Naive B cell (primary cell): Measurements from ENCODE around the gene LRMDA. TPM values are rescaled to one million over a fixed set of nuclear protein-coding genes. Genes with fewer than 3 reads are reported as not detected.
"Not testable (repeated sequence)": the region's sequence is repeated elsewhere in the genome, so short reads cannot be mapped to it uniquely, and the experiment has no call there.

Experiments used
- ATAC-seq, 2 donors: fragments of 150-1000 bp; cut with Tn5 transposase; 2 replicates each; pipeline ENCODE4 v1.10.0; 2021; ENCODE audit warnings: low read depth in 2 of 2, mild to moderate bottlenecking in 2 of 2, moderate library complexity in 2 of 2
- DNase-seq: peaks from one replicate; pipeline ENCODE4 v3.0.0; 2022
- H3K27ac Mint-ChIP-seq, 6 donors: one replicate each; pipeline ENCODE4 v1.8.0; 2020 to 2022; ENCODE audit warnings: mild to moderate bottlenecking in 6 of 6, mixed read lengths in 6 of 6, moderate library complexity in 5 of 6, inconsistent platforms in 2 of 6
- H3K27me3 Mint-ChIP-seq, 3 donors: one replicate each; pipeline ENCODE4 v1.8.0; 2021 to 2022; ENCODE audit warnings: mixed read lengths in 3 of 3, mild to moderate bottlenecking in 1 of 3
- H3K36me3 Mint-ChIP-seq, 2 donors: one replicate each; pipeline ENCODE4 v1.8.0; 2020 to 2022; ENCODE audit warnings: mixed read lengths in 2 of 2, inconsistent platforms in 1 of 2, mild to moderate bottlenecking in 1 of 2
- H3K4me1 Mint-ChIP-seq, 3 donors: one replicate each; pipeline ENCODE4 v1.8.0; 2020 to 2022; ENCODE audit warnings: mixed read lengths in 3 of 3, inconsistent platforms in 1 of 3, mild to moderate bottlenecking in 1 of 3, moderate library complexity in 1 of 3
- H3K4me3 Mint-ChIP-seq, 8 donors: one replicate each; pipeline ENCODE4 v1.8.0; 2020 to 2022; ENCODE audit warnings: mild to moderate bottlenecking in 8 of 8, mixed read lengths in 8 of 8, moderate library complexity in 8 of 8, inconsistent platforms in 2 of 8
- H3K9me3 Mint-ChIP-seq, 7 donors: one replicate each; pipeline ENCODE4 v1.8.0; 2020 to 2022; ENCODE audit warnings: mixed read lengths in 7 of 7, mild to moderate bottlenecking in 5 of 7, inconsistent platforms in 2 of 7, moderate library complexity in 1 of 7
- polyA plus RNA-seq, 6 donors: library from polyadenylated mRNA; unstranded; fragments of 300-500 nt; fragmentation: Illumina TruSeq; gene quantifications; one replicate each; pipeline ENCODE4 v1.2.3, GENCODE V29; 2021; ENCODE audit warnings: low read depth in 6 of 6

The LRMDA gene
- polyA plus RNA-seq, 6 donors from 2014 or later: 2.1 TPM; not detected in 5

DNA sequence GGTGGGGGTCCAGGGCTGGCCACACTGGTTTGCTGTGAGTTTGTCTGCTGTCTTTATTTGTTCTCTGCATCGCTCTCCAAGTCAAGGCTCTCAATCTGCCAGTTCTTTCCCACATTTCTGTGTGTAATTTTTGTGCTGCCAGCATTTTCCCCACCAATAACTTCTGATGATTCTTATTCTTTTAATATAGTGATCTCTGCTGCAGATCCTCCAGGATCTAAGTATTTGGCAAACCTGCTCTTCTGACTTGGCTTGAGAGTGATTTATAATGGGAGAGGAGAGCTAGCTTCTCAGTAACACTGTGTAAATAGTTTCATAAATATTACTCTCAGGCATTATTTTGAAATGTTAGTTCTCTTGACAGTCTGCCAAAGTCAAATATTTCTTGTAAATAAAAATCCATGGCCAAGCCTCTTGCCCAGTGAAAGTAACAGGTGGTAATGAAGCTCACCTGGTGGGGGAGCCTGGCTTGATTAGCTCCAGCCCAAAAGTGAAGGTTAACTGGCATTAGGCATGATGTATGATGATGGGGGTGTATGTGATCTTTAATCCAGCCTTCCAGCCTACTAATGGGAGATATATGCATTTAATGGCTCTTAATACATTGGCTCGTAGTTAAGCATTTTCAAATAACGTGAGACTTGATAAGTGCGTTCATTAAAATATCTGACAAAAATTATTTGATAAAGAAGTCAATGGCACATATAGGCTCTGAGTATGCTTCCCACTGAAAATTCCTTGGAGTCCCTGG lies 1150.3 kb downstream of the LRMDA start:
- no peak for DNase-seq
- Mint-ChIP-seq H3K27me3 (no peaks in the 10 kb centered on the region), H3K4me3 (no peak overlapping the region), H3K4me1 (no peaks in the 10 kb centered on the region), H3K9me3 (peaks cover 0 to 11% (median 4%) of the 10 kb centered on the region in 7 donors), H3K36me3 (no peaks in the 10 kb centered on the region), H3K27ac (no peak overlapping the region)
- ATAC-seq: no peak

DNA sequence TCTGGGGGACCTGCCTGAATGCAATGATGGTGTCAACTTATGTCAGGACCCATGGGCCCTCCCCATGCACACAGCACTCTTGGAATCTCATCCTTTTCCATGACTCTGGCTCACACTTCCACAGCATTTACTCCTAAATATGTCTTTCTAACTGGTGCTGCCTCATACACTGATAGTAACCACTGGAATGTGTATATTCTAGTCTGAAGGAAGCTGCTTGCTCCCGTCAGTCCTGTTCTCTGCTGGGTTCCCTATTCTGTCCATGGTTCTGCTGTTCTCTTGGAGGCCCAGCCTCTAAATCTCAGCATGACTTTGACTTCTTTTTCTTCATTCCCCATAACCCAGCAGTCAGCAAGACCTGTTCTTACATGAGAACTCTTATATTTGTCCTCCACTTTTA lies 1151.1 kb downstream of the LRMDA start:
- Mint-ChIP-seq H3K4me3 (no peak overlapping the region), H3K27me3 (no peaks in the 10 kb centered on the region), H3K9me3 (peaks cover 0 to 11% (median 2%) of the 10 kb centered on the region in 7 donors), H3K27ac (no peak overlapping the region), H3K4me1 (no peaks in the 10 kb centered on the region), H3K36me3 (no peaks in the 10 kb centered on the region)
- no peak for DNase-seq
- ATAC-seq: no peak

DNA sequence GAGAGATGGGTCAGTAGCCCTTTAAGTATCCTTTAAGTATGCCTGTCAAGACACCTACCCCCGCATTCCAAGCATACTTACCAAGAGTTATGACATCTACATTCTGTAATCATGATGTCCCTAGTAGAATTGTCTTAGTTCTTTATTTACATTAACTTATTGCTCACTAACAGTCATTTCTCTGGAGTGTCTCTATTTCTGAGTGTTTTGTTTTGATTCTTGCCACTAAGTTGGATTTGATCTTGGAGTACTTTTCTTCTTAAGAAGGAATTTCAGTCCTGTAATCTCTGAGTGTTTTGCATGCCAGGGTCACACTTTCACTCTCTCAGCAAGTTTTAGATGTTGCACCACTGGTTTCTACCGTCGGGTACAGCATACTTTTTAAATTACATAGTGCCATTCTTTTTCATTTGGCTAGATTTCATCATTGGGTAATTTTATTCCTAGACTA lies 1152.3 kb downstream of the LRMDA start:
- Mint-ChIP-seq H3K4me3 (no peak overlapping the region), H3K9me3 (peaks cover 0 to 11% (median 0%) of the 10 kb centered on the region in 7 donors), H3K4me1 (no peaks in the 10 kb centered on the region), H3K27me3 (no peaks in the 10 kb centered on the region), H3K27ac (no peak overlapping the region), H3K36me3 (no peaks in the 10 kb centered on the region)
- ATAC-seq (no peak), DNase-seq (no peak)

DNA sequence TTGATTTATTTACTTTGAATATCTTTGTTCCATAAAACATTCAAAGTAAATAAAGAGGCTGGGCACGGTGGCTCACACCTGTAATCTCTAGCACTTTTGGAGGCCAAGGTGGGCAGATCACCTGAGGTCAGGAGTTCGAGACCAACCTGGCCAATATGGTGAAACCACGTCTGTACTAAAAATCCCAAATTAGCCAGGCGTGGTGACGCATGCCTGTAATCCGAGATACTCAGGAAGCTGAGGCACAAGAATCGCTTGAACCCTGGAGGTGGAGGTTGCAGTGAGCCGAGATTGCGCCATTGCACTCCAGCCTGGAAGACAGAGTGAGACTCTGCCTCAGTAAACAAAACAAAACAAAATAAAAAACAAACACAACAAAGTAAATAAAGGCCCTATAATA lies 1153.0 kb downstream of the LRMDA start:
- H3K27ac Mint-ChIP-seq, ATAC-seq: not testable (repeated sequence)

More for the DNA sequence above, 1153.0 kb downstream of the LRMDA start:
- not testable (repeated sequence) for H3K4me1 Mint-ChIP-seq, H3K36me3 Mint-ChIP-seq, H3K4me3 Mint-ChIP-seq, H3K9me3 Mint-ChIP-seq, DNase-seq, H3K27me3 Mint-ChIP-seq

Other genes starting within 250 kb of the LRMDA start
- gene VDAC2, start 220.8 kb upstream of the LRMDA start, polyA plus RNA-seq: 100 to 1,000 TPM; 137 to 212 (median 151) TPM
- 1 to 10 TPM; 3.1 to 7.0 (median 6.0) TPM for gene COMTD1, start 195.7 kb upstream of the LRMDA start, polyA plus RNA-seq
- not detected for gene ZNF503, start 29.9 kb upstream of the LRMDA start, polyA plus RNA-seq